ENCODE measurements around the gene RPP14.
A peak's percentile ranks its signal among the peaks of the same experiment; 100 is the strongest.
"Not testable (repeated sequence)": the region's sequence is repeated elsewhere in the genome, so short reads cannot be mapped to it uniquely, and the experiment has no call there.

RPP14 gene

GRCh38 chr3:58333206-58334012, 27.4 kb downstream of the RPP14 start:
- no peak for DNase-seq

DNA sequence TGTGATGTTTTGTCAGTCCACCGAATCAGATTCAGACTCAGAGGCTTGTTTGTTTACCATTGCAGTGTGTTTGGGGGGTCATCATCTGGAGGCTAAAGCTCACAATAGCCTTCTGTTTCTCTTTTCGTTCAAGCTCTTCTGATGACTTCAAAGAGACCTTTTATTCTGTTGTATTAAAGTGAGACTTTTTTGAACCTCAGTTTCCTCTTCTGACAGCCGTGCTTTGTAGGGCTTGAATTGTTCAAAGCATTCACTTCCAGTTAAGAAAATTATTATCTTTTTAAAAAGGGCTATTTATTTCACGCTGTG, 27.9 kb downstream of the RPP14 start:
- no peak for DNase-seq

DNA sequence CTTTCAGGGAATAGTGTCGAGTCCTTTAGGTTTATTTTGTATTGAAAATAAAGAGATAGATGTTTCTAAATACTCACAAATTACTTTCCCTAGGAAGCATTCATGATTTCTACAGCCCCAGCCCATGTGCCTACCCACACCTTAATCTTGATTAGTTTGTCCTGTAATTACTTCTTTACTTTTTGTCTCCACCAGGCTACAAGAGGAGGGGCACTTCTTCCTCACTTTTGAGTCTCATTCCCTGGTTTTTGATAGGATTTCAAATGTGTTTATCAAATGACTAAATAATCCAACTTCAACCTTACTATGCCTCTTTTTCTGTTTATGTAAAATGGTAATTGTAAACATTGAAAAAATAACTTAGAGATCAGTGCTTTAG, 28.4 kb downstream of the RPP14 start:
- no peak for DNase-seq

DNA sequence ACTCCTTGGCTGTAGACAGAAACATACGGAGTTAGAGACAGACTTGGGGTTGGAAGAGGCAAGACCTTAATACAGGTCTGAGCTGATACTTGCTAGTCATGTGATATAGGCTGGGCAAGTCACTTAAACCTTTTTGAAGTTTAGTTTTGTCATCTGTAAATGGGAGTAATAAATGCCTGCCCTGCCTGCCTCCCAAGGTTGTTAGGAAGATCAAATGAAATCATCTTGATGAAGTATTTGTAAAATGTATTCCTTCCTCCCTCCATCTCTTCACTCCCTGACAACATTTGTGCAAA, 29.6 kb downstream of the RPP14 start:
- DNase-seq = no peak

DNA sequence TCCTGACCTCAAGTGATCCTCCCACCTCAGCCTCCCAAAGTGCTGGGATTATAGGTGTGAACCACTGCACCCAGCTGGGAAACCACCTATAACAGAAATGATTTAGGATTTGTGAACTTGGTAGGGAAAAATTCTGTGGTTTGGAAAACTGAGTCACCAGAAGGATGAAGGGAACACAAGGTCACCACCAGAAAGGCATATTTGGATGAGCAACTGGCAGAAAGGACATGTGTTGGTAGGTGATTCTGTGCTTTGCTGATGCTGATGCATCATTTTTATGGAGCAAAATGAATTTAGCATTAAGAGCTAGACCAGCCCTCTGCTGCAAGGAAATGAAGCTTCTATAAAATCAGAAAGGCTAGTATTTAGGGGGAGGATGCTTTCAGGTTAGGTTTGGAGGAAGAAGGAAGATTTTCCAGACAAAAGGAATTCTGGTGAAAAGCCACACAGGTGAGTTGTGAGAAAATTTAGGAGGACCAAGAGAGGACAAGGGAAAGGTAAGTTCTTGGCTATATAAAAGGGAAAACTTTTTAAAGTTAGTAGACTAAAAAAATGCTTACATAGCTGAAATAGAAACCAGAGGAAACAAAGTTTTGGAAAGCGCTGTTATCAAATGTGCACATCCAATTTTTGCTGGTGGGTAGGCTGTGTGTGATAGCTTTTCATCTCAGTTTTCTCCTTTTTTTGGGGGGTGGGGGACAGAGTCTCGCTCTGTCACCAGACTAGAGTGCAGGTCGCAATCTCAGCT, 30.3 kb downstream of the RPP14 start:
- DNase-seq = no peak

DNA sequence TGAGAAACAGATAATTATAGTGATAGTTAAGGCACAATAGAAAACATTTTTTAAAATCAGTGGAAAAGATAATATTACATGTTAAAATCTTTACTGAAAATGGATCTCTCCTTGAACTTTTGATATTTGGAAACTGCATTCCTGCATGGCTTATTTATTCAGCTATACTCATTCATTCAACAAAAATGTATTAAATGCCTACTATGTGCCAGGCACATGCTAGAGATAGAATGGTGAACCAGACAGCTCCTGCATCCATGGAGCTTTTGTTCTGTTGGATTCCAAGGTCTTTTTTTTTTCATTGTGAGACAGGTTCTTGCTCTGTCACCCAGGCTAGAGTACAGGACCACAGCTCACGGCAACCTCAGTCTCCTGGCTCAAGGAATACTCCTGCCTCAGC, 31.1 kb downstream of the RPP14 start:
- DNase-seq = no peak

GRCh38 chr3:58339146-58339545, 33.1 kb downstream of the RPP14 start:
- DNase-seq = not testable (repeated sequence)

DNA sequence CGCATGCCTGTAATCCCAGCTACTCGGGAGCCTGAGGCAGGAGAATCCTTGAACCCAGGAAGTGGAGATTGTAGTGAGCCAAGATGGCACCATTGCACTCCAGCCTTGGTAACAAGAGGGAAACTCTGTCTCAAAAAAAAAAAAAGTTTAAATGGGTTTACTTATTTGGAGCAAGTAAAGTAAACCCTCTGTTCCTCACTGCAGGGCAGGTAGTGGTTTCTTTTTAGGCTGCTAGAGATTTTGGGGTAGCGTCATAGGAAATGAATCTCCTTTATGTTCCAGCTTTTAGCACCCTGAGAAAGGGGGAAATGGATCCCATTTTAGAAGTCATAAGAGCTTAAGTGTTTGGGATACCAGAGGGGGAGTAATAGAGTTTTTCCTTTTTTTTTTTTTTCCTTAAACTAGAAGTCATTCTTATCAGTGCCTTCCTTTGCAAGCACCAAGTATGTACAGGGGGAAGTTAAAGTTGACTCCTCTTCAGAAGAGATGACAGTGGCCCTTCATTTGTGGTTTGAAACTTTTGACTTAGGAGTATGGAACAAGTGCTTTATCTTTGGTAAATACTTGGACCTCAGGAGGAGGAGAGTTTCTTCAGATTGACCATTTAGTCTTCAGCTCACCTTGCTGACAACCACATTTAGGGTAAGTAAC, 34.7 kb downstream of the RPP14 start:
- DNase-seq = no peak

DNA sequence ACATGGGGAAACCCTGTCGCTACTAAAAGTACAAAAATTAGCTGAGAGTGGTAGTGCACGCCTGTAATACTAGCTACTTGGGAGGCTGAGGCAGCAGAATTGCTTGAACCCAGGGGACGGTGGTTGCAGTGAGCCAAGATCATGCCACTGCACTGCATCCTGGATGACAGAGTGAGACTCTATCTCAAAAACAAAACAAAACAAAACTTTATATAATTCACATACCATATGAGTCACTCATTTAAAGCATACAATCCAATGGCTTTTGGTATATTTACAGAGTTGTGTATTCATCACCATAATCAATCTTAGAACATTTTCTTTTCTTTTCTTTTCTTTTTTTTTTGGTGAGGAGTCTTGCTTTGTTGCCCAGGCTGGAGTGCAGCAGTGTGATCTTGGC, 35.3 kb downstream of the RPP14 start:
- DNase-seq = no peak

- no peak for DNase-seq
Measured at GRCh38 chr3:58342676-58343075, 36.6 kb downstream of the RPP14 start.

GRCh38 chr3:58345457-58345856, 39.4 kb downstream of the RPP14 start:
- DNase-seq = no peak

GRCh38 chr3:58346368-58346767, 40.3 kb downstream of the RPP14 start:
- DNase-seq = no peak

DNA sequence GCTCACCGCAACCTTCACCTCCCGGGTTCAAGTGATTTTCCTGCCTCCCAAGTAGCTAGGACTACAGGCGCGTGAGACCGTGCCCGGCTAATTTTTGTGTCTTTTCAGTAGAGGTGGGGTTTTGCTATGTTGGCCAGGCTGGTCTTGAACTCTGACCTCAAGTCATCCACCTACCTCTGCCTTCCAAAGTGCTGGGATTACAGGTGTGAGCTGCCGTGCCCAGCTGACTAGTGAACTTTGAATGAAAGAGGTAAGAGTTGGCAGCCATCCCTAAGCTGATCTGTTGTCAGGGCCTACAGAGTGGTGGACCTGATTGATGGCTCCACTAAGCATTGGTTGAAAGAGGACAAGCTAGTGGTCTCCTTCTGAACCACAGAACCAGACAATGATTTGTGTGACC, 41.9 kb downstream of the RPP14 start:
- DNase-seq = no peak

GRCh38 chr3:58349792-58350626, 44.0 kb downstream of the RPP14 start:
- peak; percentile 69 for DNase-seq

- DNase-seq = no peak
Measured at GRCh38 chr3:58350627-58351013, 44.6 kb downstream of the RPP14 start.

GRCh38 chr3:58351920-58352319, 45.9 kb downstream of the RPP14 start:
- DNase-seq = no peak

DNA sequence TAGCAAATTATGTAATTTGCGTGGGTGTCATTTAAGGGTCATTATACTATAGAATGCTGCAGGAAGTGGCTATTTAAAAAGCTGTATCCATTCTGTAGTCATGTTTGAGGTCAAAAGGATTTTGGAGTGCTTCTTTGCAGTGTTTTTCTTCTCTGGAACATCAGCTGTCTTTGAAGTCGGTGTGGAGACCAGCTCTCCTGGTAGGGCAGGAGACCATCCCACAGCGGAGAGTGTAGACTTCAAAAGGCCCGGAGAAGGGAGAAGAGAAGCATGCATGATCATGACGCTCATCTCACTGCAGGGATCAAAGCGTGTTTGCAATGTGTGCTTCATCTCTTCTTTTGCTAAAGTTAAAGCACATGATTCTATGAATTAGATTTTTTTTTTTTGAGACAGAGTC, 46.6 kb downstream of the RPP14 start:
- DNase-seq = no peak

DNA sequence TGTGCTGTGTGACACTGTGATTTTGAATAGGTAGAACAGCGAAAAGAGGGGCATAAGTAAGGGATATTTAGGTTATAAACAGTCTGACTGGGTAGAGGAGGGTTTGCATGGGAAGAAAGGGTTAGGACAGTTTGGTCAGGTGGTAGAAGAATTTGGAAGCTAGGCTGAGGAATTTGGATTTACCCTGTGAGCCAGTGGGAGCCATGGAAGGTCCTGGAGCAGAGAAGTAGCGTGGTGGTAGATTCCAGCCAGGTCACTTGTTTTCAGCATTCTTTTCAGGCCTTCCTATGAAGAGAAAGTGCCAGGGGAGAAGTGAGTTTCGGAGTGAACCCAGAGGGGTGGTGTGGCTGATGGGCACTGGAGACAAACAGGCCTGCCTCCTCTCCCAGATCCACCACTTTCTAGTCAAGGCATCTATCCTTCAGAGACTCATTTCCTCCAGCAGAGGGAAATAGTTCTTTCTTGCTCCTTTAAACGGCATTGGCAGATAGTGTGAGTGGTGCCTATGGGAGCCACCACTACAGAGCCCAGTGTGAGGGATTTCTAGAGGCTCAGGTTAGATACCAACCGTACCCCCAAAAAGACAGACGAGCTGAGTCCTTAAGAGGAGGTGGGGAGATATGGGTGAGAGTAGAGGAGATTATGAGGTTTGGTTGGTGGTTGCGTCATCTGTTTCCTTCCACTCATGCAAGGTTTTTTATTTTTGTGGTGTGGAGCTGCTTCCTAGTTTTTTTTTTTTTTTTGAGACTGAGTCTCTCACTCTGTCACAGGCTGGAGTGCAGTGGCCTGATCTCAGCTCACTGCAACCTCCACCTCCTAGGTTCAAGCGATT, 47.9 kb downstream of the RPP14 start:
- peak; percentile 71 for DNase-seq

DNA sequence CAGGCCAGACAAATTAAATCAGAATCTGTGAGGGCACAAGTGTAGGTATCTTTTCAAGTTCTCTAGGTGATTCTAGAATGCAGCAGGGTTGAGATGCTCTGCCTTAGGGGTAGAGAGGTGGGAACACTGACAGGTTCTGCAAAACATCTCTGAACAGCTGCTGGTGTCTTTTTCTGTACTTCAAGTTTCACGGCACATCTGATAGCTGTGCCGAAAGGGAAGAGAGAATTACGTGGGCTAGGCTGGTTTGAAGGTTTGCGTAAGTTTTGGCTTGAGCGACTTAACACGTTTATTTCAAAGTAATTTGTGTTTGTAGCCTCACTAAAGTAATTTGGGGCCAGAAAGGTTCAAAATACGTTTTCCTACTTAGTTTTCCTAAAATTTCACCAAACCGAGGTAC, 49.1 kb downstream of the RPP14 start:
- no peak for DNase-seq

DNA sequence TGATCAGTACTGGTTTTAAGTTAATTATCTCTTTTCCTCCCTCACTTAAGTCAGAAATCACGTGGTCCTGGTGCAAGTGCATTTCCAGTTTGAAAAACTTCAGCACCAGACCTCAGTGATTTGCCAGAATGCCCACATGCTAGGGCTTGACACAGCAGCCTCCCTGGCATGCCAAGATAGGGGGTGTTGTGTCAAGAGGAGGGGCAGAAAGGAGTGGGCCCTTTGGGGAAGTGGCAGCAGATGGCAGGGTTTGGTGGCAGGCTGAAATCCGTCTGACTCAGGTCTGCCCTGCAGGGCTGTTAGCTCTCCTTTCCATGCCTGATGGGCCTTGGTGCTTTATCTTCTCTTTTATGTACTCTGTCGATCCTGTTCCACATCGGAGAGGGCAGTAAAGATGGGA, 50.0 kb downstream of the RPP14 start:
- DNase-seq = peak; percentile 33

DNA sequence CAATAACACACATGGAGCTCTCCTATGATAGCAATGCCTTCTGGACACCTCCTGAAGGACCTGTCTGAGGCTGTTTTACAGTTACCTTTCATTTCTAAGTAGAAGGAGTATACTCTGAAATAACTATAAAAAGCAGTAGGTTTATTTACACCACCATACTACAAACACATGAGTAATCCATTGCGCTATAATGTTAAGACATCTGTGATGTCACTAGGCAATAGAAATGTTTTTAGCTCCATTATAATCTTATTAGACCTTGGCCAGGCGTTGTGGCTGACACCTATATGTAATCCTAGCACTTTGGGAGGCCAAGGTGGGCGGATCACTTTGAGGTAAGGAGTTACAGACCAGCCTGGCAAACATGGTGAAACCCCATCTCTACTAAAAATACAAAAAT, 51.4 kb downstream of the RPP14 start:
- DNase-seq = no peak

DNA sequence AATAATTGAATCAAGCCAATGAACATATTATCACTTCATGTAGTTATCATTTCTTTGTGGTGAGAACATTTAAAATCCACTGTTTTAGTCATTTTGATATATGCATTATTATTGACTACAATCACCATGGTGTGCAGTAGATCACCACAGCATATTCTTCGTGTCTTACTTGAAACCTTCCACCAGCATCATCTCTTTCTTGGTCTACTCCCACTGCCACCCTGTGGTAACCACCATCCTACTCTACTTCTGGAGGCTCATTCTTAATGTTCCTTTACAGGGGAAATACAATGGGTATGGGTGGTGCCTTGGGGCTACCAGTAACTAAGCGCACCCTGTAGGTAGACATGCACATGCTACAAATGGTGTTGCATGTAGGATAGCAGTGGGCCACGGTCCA, 52.0 kb downstream of the RPP14 start:
- no peak for DNase-seq

DNA sequence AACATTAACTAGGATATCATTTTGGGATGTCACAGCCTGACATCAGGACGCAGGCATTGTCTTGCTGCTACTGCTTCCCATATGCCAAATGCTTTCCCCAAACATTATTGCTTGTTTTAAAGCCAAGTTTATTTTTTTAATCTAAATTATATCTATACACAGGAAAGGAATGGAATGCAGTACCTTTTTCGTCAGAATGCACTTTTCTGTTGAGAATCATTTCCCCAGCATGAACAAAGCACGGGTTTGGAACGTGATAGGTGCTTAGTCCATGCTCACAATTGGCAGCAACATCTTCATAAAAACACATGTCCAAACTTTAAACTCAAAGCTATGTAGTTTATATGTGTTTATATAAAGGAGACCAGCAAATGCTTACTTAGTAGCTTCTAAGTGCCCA, 52.8 kb downstream of the RPP14 start:
- no peak for DNase-seq
